Skeletal muscle cell (primary cell): ENCODE data around the gene DUSP1.

Experiments used
- DNase-seq: peaks from one replicate; pipeline ENCODE4 v3.0.0-alpha.2; 2010; ENCODE audit warnings: low read depth
- H3K4me3 ChIP-seq: 2 replicates; pipeline ENCODE4 v1.5.1; 2011; ENCODE audit warnings: low read depth, mild to moderate bottlenecking, control low read depth, low read length, moderate library complexity

Gene DUSP1

DNA sequence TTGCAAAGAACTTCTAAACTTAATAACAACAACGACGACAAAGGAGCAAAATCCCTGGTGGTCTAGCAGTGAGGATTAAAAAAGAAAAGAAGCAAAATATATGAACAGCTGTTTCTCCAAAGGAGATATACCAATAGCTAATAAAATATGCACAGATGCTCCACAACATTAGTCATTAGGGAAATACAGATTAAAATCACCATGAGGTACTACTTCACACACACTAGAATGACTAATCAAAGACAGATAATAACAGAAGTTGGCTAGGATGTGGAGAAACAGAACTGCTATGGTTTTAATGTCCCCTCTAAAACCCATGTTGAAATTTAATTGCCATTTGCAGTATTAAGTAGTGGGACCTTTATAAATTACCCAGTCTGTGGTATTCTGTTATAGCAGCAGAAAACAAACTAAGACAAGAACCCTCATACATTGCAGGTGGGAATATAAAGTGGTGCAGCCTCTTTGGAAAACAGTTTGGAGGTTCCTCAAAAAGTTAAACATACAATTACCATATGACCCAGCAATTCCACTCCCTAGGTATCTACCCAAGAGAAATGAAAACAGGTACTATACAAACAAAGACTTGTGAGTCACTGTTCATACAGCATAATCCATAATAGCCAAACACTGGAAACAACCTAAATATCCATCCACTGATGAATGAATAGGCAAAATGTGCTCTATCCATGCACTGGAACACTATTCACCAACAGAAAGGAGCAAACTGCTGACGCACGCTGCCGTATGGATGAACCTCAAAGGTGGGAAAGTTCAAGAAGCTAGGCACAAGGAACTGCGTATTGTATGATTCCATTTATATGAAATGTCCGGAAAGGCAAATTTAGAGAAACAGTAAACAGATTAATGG, 11.4 kb upstream of the DUSP1 start:
- no peak overlapping the region for H3K4me3 ChIP-seq
- DNase-seq: no peak

DNA sequence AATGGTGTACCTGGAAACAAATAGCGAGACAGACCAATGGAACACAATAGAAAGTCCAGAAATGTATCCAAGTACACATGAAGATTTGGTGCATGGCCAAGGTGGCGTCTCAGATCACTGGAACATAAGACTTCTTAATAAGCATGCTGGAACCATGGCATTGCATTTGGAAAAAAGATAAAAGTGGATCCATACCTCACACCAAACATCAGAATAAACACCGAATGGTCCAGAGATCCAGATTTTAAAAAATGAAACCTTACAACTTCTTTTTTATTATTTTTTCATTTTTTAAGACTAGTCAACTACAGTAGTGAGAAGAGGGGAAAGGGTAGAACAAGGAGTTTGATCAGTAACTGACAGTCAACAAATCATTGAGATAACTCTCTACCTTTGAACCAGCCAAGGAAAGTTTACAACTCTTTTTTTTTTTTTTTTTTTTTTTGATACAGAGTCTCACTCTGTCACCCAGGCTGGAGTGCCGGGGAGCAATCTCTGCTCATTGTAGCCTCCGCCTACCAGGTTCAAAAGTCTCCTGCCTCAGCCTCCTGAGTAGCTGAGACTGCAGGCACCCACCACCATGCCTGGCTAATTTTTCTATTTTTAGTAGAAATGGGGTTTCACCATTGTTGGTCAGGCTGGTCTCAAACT, 8.8 kb upstream of the DUSP1 start:
- no peak for DNase-seq
- H3K4me3 ChIP-seq: no peak overlapping the region

DNA sequence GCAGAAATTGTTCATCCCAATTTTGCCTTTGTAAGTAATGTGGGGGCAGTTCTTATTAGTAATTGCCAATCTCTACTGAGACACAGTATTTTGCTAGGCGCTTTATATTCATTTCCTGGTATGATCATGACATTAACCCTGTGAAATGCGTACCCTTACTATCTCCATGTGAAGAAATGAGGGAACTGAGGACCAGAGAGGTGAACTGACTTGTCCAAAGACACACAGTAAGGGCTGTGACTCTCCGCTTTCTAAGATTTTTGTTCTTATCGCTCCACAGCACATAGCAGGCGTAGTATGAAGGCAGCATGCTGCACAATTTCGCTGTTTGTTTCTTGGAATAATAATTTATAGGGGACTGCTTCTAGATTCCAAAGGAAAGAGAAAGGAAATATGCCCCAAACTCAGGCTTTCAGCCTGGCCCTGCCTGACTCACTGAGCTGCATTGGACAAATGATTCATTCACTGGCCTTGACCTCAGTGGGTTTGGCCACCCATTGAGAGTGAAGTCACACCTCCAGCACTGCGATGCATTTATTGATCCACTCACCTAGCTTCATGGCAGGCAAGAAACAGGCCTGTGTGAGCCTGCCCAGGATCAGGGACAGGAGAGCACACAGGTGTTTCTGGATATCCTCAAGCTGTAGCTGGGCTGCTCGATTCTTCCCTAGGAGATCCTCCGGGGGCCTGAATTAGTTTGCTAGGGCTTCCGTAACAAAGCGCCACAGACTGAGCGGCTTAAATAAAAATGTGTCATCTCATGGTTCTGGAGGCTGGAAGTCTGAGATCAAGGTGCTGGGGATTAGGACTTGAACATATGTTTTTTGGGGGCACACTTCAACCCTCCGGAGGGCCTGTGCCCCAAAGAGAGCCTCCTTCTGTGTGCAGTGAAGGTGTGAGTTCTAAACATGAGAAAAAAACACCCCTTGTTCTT, 7.2 kb upstream of the DUSP1 start:
- H3K4me3 ChIP-seq: peak overlapping the region; percentile 13
- DNase-seq: peak; percentile 80

DNA sequence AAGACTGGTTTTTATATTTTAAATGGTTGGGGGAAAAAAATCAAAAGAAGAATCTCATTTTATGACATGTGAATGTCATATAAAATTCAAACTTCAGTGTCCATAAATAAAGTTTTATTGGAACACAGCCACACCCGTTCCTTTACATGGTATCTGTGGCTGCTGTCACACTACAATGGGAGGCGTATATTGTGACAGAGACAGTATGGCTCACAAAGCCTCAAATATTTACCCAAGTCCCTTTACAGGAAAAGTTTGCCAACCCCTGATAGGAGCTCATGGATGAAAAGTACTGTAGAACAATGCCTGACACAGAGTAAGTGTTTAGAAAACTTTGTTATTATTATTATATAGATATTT, 5.2 kb upstream of the DUSP1 start:
- no peak overlapping the region for H3K4me3 ChIP-seq
- no peak for DNase-seq

DNA sequence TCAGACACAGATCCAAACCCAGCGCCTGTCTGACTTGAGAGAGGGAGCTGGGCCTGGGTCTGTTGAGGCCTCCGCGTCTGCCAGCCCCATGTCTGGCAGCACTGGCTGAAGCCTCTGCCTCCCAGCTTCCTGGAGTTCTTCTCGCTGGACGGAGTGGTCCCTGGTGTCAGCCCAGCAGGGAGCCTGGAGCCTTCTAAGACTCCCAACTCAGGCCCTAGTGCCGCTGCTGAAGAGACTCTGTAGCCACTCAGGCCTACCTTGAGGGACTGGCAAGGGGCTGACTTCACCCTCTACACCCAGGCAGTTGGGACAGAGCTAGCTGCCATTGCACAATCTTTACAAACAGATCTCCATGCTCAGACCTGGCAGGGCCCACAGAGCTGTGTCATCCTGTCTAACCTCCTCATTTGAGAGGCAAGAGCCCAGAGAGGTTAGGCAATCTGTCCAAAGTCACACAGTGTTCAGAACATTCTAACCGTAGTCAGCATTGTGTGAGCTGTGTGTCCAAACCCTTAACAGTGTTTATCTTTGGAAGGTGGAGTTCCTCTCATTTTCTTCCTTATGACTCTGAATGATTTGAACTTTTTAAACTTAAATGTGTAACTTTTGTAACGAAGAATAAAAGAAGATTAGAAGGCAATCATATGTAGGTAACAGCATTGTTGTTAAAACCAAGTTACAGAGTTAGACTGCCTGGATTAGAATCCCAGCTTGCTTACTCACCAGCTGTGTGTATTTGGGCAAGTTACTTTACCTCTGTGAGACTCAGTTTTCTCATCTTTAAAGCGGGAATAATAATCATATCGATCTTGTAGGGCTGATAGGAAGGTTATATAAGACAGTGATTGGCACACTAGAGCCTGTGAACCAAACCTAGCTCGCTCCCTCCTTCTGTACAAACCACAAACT, 4.6 kb upstream of the DUSP1 start:
- DNase-seq: peak; percentile 93
- H3K4me3 ChIP-seq: no peak overlapping the region

DNA sequence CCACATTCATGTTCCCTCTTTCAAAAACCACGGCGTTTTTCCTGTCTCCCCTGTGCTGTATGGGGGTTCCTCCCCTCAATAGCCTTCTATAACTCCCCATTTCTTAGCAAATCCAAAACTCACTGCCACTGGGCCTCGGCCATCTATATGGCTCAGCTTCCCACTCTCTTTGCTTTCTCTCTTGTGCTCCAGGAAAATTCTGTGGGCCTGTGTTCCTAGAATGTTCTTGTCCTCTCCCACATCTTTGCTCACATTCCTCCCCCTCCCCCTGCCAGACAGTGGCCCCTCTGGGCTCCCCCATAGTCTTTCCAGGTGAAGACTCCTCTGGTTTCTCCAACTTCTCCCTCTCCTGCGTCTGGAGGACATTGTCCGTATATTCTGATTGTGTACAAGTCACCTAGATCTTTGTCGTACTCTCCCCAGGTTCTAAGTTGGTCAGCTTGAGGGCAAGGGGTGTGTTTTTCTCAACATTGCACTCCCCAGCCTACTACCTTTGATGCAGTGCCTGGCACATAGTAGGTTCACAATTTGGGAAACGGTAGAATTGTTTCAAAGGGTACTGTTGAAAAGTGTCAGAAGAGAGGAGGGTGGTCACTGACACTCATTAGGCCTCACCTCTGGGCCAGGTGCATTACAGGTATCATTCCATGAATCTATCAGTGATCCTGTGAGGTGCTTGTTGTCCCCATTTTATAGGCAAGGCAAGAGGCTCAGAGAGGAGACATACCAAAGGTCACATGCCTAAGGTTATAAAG, 3.7 kb upstream of the DUSP1 start:
- H3K4me3 ChIP-seq: no peak overlapping the region
- no peak for DNase-seq

DNA sequence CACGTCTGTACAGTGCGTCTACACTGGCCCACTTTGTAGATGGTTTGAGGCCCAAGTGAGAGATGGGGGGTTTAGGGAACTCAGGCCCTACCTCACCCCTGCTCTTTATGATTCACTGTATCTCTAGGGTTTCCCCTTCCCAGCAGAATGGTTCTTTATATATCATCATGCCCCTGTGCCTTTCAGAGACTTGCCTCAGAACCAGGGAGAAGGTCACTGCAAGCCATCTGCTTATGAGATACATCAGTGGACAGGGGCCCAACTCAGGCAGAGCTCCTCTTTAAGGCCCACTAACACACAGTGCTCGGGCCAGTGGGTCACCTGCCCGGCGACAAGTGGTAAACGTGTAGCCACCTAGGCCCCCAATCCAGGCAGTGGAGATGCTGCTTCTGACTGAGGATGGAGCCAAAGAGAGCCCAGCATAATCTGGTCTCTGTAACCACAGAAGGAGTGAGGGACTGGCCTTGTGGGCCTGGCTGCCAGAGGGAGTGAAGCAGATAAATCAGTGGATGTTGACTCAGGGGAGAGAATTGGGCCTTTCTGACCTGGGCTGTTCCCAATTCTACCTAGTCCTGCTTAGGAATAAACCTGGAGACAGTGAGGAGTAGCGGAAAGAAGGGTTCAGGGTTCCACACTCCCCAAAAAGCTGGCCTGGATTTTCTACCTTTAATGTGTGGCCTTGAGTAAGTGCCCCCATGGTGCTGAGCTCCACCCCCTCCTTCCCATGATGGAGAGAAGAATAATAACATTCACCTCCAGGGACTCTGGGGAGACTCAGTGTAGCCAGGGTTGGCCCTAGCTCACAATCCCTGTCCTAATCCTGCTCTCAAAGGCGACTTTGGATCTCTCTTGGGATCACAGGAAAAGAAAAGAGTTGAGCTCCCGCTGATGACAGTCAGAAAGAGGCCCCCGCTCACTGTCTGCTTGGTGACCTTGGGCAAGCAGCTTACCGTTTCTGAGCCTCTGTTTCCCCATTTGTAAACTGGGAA, 2.8 kb upstream of the DUSP1 start:
- no peak overlapping the region for H3K4me3 ChIP-seq
- DNase-seq: no peak

DNA sequence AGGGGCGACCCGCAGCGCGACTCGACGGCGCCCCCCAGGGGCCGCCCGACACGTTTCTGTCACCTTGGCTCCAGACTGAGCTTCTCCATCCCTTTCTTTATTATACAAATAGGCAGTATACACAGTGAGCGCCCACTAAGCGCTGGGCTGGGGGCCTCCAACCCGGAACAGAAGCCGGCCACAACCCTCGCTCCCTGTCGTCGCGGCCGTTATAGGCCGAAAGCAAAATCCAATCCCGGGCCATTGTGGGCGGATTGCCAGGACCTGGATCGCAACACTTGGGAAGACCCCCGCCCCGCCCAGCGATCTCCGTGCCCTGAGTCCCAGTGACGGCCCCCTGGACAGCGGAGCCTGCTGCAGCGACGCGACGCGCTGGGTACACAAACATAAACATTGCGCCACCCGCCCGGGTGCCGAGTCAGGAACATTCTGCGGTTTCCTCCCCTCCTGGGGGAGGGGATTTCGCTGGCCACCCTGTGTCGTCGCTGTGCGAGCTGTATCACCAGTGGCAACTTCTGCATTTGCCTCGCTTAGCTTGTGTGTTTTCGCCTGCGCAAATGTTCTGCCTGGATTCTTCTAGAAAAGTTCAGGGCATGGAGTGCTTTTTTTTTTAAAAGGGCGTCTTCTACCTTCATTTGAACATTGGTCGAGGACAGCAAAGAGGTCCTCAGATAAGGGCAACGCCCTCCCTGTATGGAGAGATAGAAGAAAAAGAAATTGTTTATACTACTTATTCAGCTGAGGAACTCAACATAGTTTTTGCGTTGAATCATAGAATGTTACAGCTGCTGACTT, 1.3 kb upstream of the DUSP1 start:
- peak overlapping the region; percentile 43 for H3K4me3 ChIP-seq
- DNase-seq: peak; percentile 94

DNA sequence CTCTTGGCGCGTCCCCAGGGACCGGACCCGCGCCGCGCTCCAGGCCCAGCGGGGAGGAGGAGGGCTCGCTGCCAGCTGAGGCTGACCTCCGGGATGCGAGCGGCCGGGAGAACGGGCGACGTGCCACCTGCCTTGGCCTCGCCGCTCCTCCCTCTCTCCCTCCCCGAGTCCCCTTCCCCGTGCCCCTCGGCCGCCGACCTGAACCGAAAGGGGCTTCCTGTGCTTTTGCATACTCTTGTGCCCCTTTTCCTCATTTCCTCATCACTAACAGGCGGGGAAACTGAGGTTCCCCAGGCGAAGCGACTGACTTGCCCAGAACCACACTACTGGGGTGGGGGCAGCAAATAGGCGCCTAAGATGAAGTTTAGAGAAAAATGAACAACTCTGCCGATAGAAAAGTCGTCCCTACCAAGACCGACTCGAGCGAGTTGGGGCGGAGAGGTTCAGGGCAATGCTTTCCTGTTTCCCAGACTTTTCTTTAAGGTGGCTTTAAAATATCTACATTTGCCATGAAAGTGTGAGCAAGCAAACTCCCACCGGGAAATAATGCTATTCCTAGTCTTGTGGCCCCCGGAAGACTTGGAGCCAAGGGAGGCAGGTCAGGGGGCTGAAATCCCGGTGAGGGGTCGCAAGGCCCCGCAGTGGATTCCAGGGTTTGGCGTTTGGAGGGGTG, 580 bp upstream of the DUSP1 start:
- H3K4me3 ChIP-seq: peak overlapping the region; percentile 43
- DNase-seq: no peak

DNA sequence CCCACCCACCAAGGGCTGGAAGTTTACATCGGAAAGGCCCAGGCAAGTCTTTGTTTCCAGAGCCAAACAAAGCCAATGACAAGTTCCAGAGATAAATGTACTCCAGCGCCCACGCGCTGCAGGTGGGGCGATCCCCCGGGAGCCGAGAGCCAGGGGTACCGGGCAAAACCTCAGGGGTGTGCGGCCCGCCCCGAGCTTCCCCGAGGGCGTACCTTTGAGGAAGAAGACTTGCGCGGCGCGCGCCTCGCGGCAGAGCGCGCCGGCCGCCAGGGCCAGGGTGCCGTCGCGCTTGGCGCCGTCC, 671 bp downstream of the DUSP1 start:
- DNase-seq: no peak
- H3K4me3 ChIP-seq: peak overlapping the region; percentile 79

DNA sequence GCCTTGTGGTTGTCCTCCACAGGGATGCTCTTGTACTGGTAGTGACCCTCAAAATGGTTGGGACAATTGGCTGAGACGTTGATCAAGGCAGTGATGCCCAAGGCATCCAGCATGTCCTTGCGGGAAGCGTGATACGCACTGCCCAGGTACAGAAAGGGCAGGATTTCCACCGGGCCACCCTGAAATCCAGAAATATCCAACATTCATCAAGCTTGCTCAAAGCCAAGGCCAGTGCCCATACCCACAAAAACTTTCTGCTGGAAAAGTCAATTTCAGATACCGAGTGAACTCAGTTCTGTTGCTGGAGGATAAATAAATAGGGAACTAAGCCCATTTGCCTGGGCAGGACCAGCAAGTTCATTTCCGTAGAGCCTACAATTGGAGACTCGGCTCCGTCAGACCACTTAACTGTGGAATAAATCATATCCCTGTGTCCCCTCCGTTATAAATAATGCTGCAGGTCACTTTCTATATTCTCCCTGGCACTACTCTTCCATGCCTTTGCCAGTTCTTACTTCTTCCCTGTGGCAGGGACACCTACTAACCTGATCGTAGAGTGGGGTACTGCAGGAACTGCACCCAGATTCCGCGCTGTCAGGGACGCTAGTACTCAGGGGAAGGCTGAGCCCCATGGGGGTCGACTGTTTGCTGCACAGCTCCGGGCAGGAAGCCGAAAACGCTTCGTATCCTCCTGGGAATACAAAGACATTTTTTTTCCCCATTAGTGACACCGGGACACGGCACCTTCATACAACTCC, 1.2 kb downstream of the DUSP1 start:
- DNase-seq: no peak

DNA sequence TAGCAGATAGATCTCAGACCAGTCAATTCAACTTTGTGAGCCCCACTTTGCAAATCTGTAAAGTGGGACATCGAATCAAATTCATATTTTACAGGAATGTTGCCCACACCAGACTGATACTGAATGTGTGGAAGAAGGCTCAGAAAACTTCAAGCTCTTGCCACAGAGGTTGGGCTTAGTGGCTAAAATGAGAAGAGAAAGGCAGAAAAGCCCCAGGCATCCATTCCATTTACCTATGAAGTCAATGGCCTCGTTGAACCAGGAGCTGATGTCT, 1.7 kb downstream of the DUSP1 start:
- peak overlapping the region; percentile 79 for H3K4me3 ChIP-seq
- no peak for DNase-seq

More for the DNA sequence above, 1.2 kb downstream of the DUSP1 start:
- H3K4me3 ChIP-seq: peak overlapping the region; percentile 79

DNA sequence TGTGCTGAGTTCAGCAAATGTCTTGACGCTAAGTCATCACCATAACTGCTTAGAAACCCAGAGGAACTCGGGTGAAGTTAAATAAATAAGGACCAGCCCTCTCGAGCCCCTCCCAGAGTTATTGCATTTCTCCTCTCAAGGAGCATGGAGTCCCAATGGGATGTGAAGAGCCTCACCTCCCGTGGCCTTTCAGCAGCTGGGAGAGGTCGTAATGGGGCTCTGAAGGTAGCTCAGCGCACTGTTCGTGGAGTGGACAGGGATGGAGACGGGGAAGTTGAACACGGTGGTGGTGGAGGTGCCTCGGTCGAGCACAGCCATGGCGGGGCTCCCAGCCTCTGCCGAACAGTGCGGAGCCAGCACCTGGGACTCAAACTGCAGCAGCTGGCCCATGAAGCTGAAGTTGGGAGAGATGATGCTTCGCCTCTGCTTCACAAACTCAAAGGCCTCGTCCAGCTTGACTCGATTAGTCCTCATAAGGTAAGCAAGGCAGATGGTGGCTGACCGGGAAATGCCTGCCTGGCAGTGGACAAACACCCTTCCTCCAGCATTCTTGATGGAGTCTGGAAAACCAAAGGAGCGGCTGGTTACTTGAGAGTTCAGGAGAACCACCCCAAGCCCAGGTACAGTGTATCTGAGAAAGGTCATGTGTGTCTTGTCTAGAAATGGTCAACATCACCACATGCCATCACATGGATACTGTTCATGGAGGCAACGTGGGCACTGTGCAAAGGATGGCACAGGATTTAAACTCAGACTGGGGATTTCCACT, 2.2 kb downstream of the DUSP1 start:
- DNase-seq: no peak
- peak overlapping the region; percentile 79 for H3K4me3 ChIP-seq

DNA sequence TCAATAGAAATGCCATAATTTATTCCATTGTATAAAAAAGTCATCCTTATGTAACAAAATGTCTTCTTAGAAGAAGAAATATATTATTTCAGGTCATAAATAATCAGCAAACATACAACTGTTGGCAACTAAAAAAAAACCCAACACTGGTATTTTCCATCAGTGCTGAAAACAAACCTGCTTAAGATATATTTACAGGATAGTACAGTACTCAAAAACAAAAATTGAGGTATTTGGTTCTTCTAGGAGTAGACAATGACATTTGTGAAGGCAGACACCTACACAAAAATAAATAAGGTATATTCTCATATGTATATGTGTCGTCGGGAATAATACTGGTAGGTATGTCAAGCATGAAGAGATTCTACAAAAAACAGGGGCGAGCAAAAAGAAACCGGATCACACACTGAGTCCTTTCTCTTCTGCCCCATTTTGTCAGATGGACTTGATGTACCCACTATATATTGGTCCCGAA, 2.9 kb downstream of the DUSP1 start:
- DNase-seq: no peak

More for the DNA sequence above, 2.9 kb downstream of the DUSP1 start:
- peak overlapping the region; percentile 79 for H3K4me3 ChIP-seq
